PC-3 (cell line): ENCODE data around the gene TEAD1. TPM values are rescaled to one million over a fixed set of nuclear protein-coding genes. Genes with fewer than 3 reads are reported as not detected.

Experiments
- ATAC-seq: fragments of 200-7000 bp; cut with Tn5 transposase; 2 replicates; pipeline ENCODE4 v1.9.1; 2020; ENCODE audit warnings: mild to moderate bottlenecking, moderate library complexity
- BruUV-seq: library from RNA; stranded (reverse); fragments of 400-500 nt; replicated peaks from 2 replicates; lab custom pipeline; 2021; lab: Mats Ljungman, UMichigan
- CTCF ChIA-PET: fragments of 300-600 bp; sonication (Branson Sonifier 250); formaldehyde crosslinking; loops from one replicate; lab custom pipeline; 2022; ENCODE audit warnings: antibody characterized with exemption; lab: Charles Lee
- POLR2A ChIA-PET: fragments of 300-600 bp; sonication (Branson Sonifier 250); formaldehyde crosslinking; loops from one replicate; lab custom pipeline; 2022; ENCODE audit warnings: antibody characterized with exemption; ENCODE audit not compliant: unreplicated experiment; lab: Charles Lee
- DNase-seq: peaks from one replicate; pipeline ENCODE4 v3.0.0-alpha.2; 2015
- H2AFZ ChIP-seq: fragments of 300-600 bp; sonication (generic); 2 replicates; pipeline ENCODE4 v1.6.0; 2016; ENCODE audit warnings: antibody characterized with exemption, low read length
- H3F3A ChIP-seq: fragments of 300-600 bp; sonication (generic); one replicate; pipeline ENCODE4 v1.6.0; 2017; ENCODE audit warnings: antibody characterized with exemption, low read length, control low read depth, mild to moderate bottlenecking; ENCODE audit not compliant: unreplicated experiment
- H3K27ac ChIP-seq: fragments of 300-600 bp; sonication (generic); 2 replicates; pipeline ENCODE4 v1.5.1; 2016; ENCODE audit warnings: mild to moderate bottlenecking, low read length
- H3K27me3 ChIP-seq: fragments of 300-600 bp; sonication (generic); 2 replicates; pipeline ENCODE4 v1.6.1; 2016; ENCODE audit warnings: low read length, mixed read lengths
- H3K36me3 ChIP-seq: fragments of 300-600 bp; sonication (generic); 2 replicates; pipeline ENCODE4 v1.6.1; 2016; ENCODE audit warnings: low read depth, mixed run types, low read length, mixed read lengths
- H3K4me1 ChIP-seq: fragments of 300-600 bp; sonication (generic); 2 replicates; pipeline ENCODE4 v1.5.1; 2016; ENCODE audit warnings: low read length; ENCODE audit not compliant: insufficient read depth
- H3K4me2 ChIP-seq: fragments of 300-600 bp; sonication (generic); 2 replicates; pipeline ENCODE4 v1.6.0; 2016; ENCODE audit warnings: low read length
- H3K4me3 ChIP-seq: fragments of 300-600 bp; sonication (generic); 2 replicates; pipeline ENCODE4 v1.5.1; 2016; ENCODE audit warnings: mild to moderate bottlenecking, low read length, mixed read lengths
- H3K79me2 ChIP-seq: fragments of 300-600 bp; sonication (generic); 2 replicates; pipeline ENCODE4 v1.6.1; 2017; ENCODE audit warnings: low read length, mixed read lengths
- H3K9ac ChIP-seq: fragments of 300-600 bp; sonication (generic); 2 replicates; pipeline ENCODE4 v1.6.0; 2016; ENCODE audit warnings: mild to moderate bottlenecking, low read length
- H3K9me2 ChIP-seq: fragments of 300-600 bp; sonication (generic); replicated peaks from 2 replicates; pipeline ENCODE4 v1.6.1; 2016; ENCODE audit warnings: mixed run types, low read length, mixed read lengths
- H3K9me3 ChIP-seq: fragments of 300-600 bp; sonication (generic); 2 replicates; pipeline ENCODE4 v1.6.1; 2016; ENCODE audit warnings: low read length, mixed read lengths
- H4K20me1 ChIP-seq: fragments of 300-600 bp; sonication (generic); 2 replicates; pipeline ENCODE4 v1.6.1; 2016; ENCODE audit warnings: low read length, mixed read lengths
- EZH2 ChIP-seq: fragments of 300-600 bp; sonication (generic); IDR thresholded peaks from one replicate; pipeline ENCODE4 v1.6.1; 2017; ENCODE audit warnings: antibody characterized with exemption, mild to moderate bottlenecking, low read length; ENCODE audit not compliant: unreplicated experiment
- EZH2phosphoT487 ChIP-seq: fragments of 300-600 bp; sonication (generic); IDR thresholded peaks from 2 replicates; pipeline ENCODE4 v1.6.1; 2018; ENCODE audit warnings: mild to moderate bottlenecking, antibody characterized with exemption, low read length, borderline replicate concordance
- intact Hi-C: fragments of 100-400 bp; cut with micrococcal nuclease; formaldehyde crosslinking; loops from 2 replicates; pipeline ENCODE4 v1.9.0; 2023
- total RNA-seq: library from RNA; depleted of rRNA; stranded (reverse); fragments of >200 nt; gene quantifications from 2 replicates; pipeline ENCODE4 v1.2.3, GENCODE V29; 2014
- TF ChIP-seq, protein P1 (sequence below): fragments of 300-600 bp; sonication (generic); conservative IDR thresholded peaks from 2 replicates; pipeline ENCODE4 v1.5.1; 2017; ENCODE audit warnings: antibody characterized with exemption, low read depth, mild to moderate bottlenecking, low read length

Gene TEAD1
- total RNA-seq, 1 experiment from 2014 or later: 70.2 TPM

DNA sequence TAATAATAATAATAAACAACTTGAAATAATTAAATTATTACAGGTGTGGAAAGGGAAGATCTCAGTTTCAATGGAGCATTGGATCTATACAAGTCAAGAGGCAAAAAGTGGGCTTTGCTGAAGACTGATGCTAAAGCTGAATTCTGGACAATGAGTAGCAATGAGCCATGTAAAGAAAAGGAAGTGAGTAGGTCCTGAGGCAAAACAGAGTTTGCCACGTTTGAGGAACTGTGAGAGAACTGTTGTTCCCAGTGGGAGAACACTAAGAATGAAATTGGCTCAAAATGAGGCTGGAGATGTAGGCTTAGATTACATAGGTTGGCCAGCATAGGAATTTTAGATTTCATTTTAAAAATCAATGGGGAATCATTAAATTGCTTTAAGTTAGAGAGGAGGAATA is 33.9 kb upstream of the TEAD1 start:
- H3K9me3 ChIP-seq: no peaks in the 10 kb centered on the region
- TF ChIP-seq EZH2phosphoT487 (no peak), EZH2 (no peak)
- TF ChIP-seq, protein P1, sequence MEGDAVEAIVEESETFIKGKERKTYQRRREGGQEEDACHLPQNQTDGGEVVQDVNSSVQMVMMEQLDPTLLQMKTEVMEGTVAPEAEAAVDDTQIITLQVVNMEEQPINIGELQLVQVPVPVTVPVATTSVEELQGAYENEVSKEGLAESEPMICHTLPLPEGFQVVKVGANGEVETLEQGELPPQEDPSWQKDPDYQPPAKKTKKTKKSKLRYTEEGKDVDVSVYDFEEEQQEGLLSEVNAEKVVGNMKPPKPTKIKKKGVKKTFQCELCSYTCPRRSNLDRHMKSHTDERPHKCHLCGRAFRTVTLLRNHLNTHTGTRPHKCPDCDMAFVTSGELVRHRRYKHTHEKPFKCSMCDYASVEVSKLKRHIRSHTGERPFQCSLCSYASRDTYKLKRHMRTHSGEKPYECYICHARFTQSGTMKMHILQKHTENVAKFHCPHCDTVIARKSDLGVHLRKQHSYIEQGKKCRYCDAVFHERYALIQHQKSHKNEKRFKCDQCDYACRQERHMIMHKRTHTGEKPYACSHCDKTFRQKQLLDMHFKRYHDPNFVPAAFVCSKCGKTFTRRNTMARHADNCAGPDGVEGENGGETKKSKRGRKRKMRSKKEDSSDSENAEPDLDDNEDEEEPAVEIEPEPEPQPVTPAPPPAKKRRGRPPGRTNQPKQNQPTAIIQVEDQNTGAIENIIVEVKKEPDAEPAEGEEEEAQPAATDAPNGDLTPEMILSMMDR: no peak
- intact Hi-C loops: no loop called here
- H3K4me2 ChIP-seq: no peak overlapping the region
- ATAC-seq: no peak
- H3K9ac ChIP-seq: no peak overlapping the region
- H3K36me3 ChIP-seq: no peaks in the 10 kb centered on the region
- no peaks in the 10 kb centered on the region for H3K4me1 ChIP-seq
- H3K4me3 ChIP-seq: no peak overlapping the region
- no peaks in the 10 kb centered on the region for H3F3A ChIP-seq
- ChIA-PET POLR2A (no interaction called here), CTCF (no interaction called here)
- H3K79me2 ChIP-seq: no peaks in the 10 kb centered on the region
- peak; percentile 7 for DNase-seq
- no peaks in the 10 kb centered on the region for H4K20me1 ChIP-seq
- no peak overlapping the region for H2AFZ ChIP-seq
- H3K27me3 ChIP-seq: no peaks in the 10 kb centered on the region
- H3K27ac ChIP-seq: no peak overlapping the region
- no TSS peak for BruUV-seq
- no peaks in the 10 kb centered on the region; the same call in 1 of the 2 replicates for H3K9me2 ChIP-seq

DNA sequence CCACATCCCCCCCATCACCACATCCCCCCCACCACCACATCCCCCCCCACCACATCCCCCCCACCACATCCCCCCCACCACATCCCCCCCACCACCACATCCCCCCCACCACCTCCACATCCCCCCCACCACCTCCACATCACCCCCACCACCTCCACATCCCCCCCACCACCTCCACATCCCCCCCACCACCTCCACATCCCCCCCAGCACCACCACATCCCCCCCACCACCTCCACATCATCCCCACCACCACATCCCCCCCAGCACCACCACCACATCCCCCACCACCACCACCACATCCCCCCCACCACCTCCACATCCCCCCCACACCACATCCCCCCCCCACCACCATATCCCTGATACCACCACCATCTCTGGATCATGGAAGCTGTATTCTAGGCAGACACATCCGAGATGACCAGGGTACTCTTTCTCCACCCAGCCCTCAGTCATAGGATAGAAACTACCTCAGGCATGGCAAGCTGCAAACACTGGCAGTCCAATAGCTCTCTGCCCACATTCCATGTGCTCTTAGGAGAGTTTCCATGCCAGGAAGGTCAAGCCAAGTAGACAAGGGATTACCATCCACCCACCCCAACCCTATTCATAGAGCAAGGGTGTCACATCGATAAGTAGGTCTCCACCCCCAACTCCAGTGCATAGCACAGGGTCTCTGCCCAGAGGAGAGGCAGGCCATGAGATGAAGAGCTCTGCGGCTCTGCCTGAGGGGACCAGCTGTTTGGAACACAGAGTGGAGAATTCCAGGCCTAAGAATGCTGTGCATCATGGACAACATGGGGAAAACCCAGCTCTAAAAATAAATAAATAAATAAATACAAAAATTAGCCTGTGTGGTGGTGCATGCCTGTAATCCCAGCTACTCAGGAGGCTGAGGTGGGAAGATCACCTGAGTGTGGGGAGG is 33.0 kb upstream of the TEAD1 start:
- no peaks in the 10 kb centered on the region; the same call in 1 of the 2 replicates for H3K9me2 ChIP-seq
- TF ChIP-seq, protein P1: no peak
- TF ChIP-seq EZH2phosphoT487 (no peak), EZH2 (no peak)
- ATAC-seq: no peak
- H3K27ac ChIP-seq: no peak overlapping the region
- no peaks in the 10 kb centered on the region for H4K20me1 ChIP-seq
- no TSS peak for BruUV-seq
- intact Hi-C loops: no loop called here
- no peak overlapping the region for H3K4me3 ChIP-seq
- no peaks in the 10 kb centered on the region for H3K79me2 ChIP-seq
- H3K4me2 ChIP-seq: no peak overlapping the region
- no peaks in the 10 kb centered on the region for H3K27me3 ChIP-seq
- no peaks in the 10 kb centered on the region for H3K36me3 ChIP-seq
- no peak overlapping the region for H3K9ac ChIP-seq
- ChIA-PET POLR2A (no interaction called here), CTCF (interaction anchor here (0.6 kb wide), 1 partner anchor 353 kb away, joined by 4 read pairs; no protein-coding TSS in a partner anchor)
- DNase-seq: no peak
- no peaks in the 10 kb centered on the region for H3K9me3 ChIP-seq
- no peaks in the 10 kb centered on the region for H3F3A ChIP-seq
- no peaks in the 10 kb centered on the region for H3K4me1 ChIP-seq
- H2AFZ ChIP-seq: no peak overlapping the region

DNA sequence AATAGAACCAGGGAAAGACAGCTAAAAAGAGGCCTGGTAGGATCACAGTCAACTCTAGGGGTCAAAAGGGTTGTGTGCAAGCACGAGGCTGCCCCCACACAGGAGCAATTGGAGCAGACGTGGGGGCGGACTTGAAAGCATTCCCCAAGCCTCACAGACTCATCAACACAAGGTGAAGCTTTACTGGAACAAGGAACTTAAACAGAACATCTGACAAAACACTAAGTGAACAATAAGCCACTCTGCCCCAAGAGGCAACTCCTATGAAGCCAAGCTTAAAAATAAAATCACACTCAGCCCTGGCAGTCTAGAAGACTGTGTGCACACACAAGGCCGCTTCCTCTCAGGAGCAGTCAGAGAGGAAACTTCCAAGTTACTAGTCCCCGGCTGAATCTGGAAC is 32.2 kb upstream of the TEAD1 start:
- Histone ChIP-seq H3K9me3 (no peaks in the 10 kb centered on the region), H2AFZ (no peak overlapping the region), H3K36me3 (no peaks in the 10 kb centered on the region), H3F3A (no peaks in the 10 kb centered on the region), H3K9ac (no peak overlapping the region), H3K9me2 (no peaks in the 10 kb centered on the region; the same call in 1 of the 2 replicates), H4K20me1 (no peaks in the 10 kb centered on the region), H3K4me2 (no peak overlapping the region), H3K4me1 (no peaks in the 10 kb centered on the region), H3K4me3 (no peak overlapping the region), H3K27ac (no peak overlapping the region), H3K27me3 (no peaks in the 10 kb centered on the region), H3K79me2 (no peaks in the 10 kb centered on the region)
- CTCF ChIA-PET: interaction anchor here (0.6 kb wide), 1 partner anchor 353 kb away, joined by 4 read pairs; no protein-coding TSS in a partner anchor
- DNase-seq (no peak), ATAC-seq (0 out of 2 replicates have a peak, but pooled peaks have one; percentile 31)
- no TSS peak for BruUV-seq
- intact Hi-C loops: no loop called here
- POLR2A ChIA-PET: no interaction called here
- no peak for TF ChIP-seq EZH2phosphoT487
- TF ChIP-seq EZH2: no peak
- TF ChIP-seq, protein P1: no peak
